ENCODE data around the gene EMILIN1.

Gene EMILIN1

GRCh38 chr2:27125104-27125503, 46.7 kb downstream of the EMILIN1 start:
- no peak overlapping the region for H3K4me3 ChIP-seq (ENCODE audit: control insufficient read depth, low read depth, low read length)
- TF ChIP-seq CTCF (IDR thresholded peaks at IDR 0.05; ENCODE audit: control insufficient read depth, insufficient read depth, low read depth, low read length, missing control alignments), result no peak
- no peak for DNase-seq (ENCODE audit: low read depth)

- TF ChIP-seq CTCF (IDR thresholded peaks at IDR 0.05; ENCODE audit: control insufficient read depth, insufficient read depth, low read depth, low read length, missing control alignments), result no peak
- no peak overlapping the region for H3K4me3 ChIP-seq (ENCODE audit: control insufficient read depth, low read depth, low read length)
- DNase-seq (ENCODE audit: low read depth), result no peak
Measured at GRCh38 chr2:27126252-27126710, 47.9 kb downstream of the EMILIN1 start.

GRCh38 chr2:27127883-27128667, 49.7 kb downstream of the EMILIN1 start:
- H3K4me3 ChIP-seq (ENCODE audit: control insufficient read depth, low read depth, low read length), result no peak overlapping the region
- DNase-seq (ENCODE audit: low read depth), result no peak
- TF ChIP-seq CTCF (IDR thresholded peaks at IDR 0.05; ENCODE audit: control insufficient read depth, insufficient read depth, low read depth, low read length, missing control alignments), result no peak

- no peak for TF ChIP-seq CTCF (IDR thresholded peaks at IDR 0.05; ENCODE audit: control insufficient read depth, insufficient read depth, low read depth, low read length, missing control alignments)
- H3K4me3 ChIP-seq (ENCODE audit: control insufficient read depth, low read depth, low read length), result no peak overlapping the region
- no peak for DNase-seq (ENCODE audit: low read depth)
Measured at GRCh38 chr2:27128668-27129571, 50.5 kb downstream of the EMILIN1 start.

- TF ChIP-seq CTCF (IDR thresholded peaks at IDR 0.05; ENCODE audit: control insufficient read depth, insufficient read depth, low read depth, low read length, missing control alignments), result no peak
- H3K4me3 ChIP-seq (ENCODE audit: control insufficient read depth, low read depth, low read length), result no peak overlapping the region
- no peak for DNase-seq (ENCODE audit: low read depth)
Measured at GRCh38 chr2:27130396-27130795, 52.0 kb downstream of the EMILIN1 start.

GRCh38 chr2:27131429-27131828, 53.0 kb downstream of the EMILIN1 start:
- TF ChIP-seq CTCF (IDR thresholded peaks at IDR 0.05; ENCODE audit: control insufficient read depth, insufficient read depth, low read depth, low read length, missing control alignments), result no peak
- no peak for DNase-seq (ENCODE audit: low read depth)
- no peak overlapping the region for H3K4me3 ChIP-seq (ENCODE audit: control insufficient read depth, low read depth, low read length)
